ENCODE data around the gene DLEC1. TPM values are rescaled to one million over a fixed set of nuclear protein-coding genes. Genes with fewer than 3 reads are reported as not detected.

DLEC1 gene
- total and polyA plus RNA-seq, 9 of the 15 experiments (the other 6 are each of a cell fraction or from before 2014, with no cell fraction given), result 0.07 to 0.08 TPM; not detected in 7

GRCh38 chr3:38165722-38166387 lies 126.8 kb downstream of the DLEC1 start (continued):
- TF ChIP-seq ZNF165 (CRISPR knock-in tag; IDR thresholded peaks at IDR 0.05; ENCODE audit: borderline replicate concordance) (no peak), KDM1A (IDR thresholded peaks at IDR 0.05) (no peak), CTBP1 (IDR thresholded peaks at IDR 0.05; ENCODE audit: borderline replicate concordance) (0 out of 2 replicates have a peak, but pooled peaks have one; percentile 70), ARID3A (IDR thresholded peaks at IDR 0.05; ENCODE audit: borderline replicate concordance, low read depth, low read length) (no peak), ZNF830 (CRISPR knock-in tag; IDR thresholded peaks at IDR 0.05) (peak; percentile 82), ZC3H4 (CRISPR knock-in tag; IDR thresholded peaks at IDR 0.05; ENCODE audit: borderline replicate concordance) (0 out of 2 replicates have a peak, but pooled peaks have one; percentile 69), ZBTB7A (IDR thresholded peaks at IDR 0.05; ENCODE audit: borderline replicate concordance, control insufficient read depth, low read depth, low read length) (peak; percentile 80; the same call in 1 of the 2 replicates), TSHZ1 (CRISPR knock-in tag; IDR thresholded peaks at IDR 0.05) (no peak), NFE2 (IDR thresholded peaks at IDR 0.05; ENCODE audit: low read depth) (no peak), HDAC1 (IDR thresholded peaks at IDR 0.05) (peak in 1 of 2 experiments; percentile 67; a peak in 1 of 4 replicates), ZFX (CRISPR knock-in tag; IDR thresholded peaks at IDR 0.05) (peak; percentile 53; the same call in 1 of the 2 replicates), FOSL1 (tag; conservative IDR thresholded peaks at IDR 0.05) (peak; percentile 9; the same call in 1 of the 2 replicates), GABPA (tag; conservative IDR thresholded peaks at IDR 0.05; ENCODE audit: low read depth) (no peak), ZFP36 (IDR thresholded peaks at IDR 0.05; ENCODE audit: low read depth, low read length, partially characterized antibody) (no peak), SAFB (IDR thresholded peaks at IDR 0.05; ENCODE audit: borderline replicate concordance, low read depth, low read length) (peak; percentile 5; the same call in 1 of the 2 replicates), HNRNPL (IDR thresholded peaks at IDR 0.05; ENCODE audit: low read depth, low read length) (no peak), PRPF4 (IDR thresholded peaks at IDR 0.05; ENCODE audit: insufficient read depth, low read depth, low read length, poor library complexity, severe bottlenecking) (peak; percentile 83), DNMT1 (IDR thresholded peaks at IDR 0.05) (0 out of 2 replicates have a peak, but pooled peaks have one; percentile 36), THRB (CRISPR knock-in tag; conservative IDR thresholded peaks at IDR 0.05) (no peak), SNRNP70 (optimal IDR thresholded peaks at IDR 0.05; ENCODE audit: low read depth, low read length) (no peak), KAT7 (CRISPR knock-in tag; IDR thresholded peaks at IDR 0.05; ENCODE audit: borderline replicate concordance) (peak; percentile 98), ETV5 (CRISPR knock-in tag; IDR thresholded peaks at IDR 0.05; ENCODE audit: low read depth) (0 out of 2 replicates have a peak, but pooled peaks have one; percentile 33)
